ENCODE data around the gene FAM83G.

- TF ChIP-seq, protein P1, sequence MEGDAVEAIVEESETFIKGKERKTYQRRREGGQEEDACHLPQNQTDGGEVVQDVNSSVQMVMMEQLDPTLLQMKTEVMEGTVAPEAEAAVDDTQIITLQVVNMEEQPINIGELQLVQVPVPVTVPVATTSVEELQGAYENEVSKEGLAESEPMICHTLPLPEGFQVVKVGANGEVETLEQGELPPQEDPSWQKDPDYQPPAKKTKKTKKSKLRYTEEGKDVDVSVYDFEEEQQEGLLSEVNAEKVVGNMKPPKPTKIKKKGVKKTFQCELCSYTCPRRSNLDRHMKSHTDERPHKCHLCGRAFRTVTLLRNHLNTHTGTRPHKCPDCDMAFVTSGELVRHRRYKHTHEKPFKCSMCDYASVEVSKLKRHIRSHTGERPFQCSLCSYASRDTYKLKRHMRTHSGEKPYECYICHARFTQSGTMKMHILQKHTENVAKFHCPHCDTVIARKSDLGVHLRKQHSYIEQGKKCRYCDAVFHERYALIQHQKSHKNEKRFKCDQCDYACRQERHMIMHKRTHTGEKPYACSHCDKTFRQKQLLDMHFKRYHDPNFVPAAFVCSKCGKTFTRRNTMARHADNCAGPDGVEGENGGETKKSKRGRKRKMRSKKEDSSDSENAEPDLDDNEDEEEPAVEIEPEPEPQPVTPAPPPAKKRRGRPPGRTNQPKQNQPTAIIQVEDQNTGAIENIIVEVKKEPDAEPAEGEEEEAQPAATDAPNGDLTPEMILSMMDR (conservative IDR thresholded peaks at IDR 0.05 in 1 of 2, IDR thresholded peaks at IDR 0.05 in 1 of 2; ENCODE audit: extremely low read depth in 1 of 2, insufficient read depth in 1 of 2, low read depth in 1 of 2, low read length in 2 of 2) = no peak
- TF ChIP-seq EZH2 (IDR thresholded peaks at IDR 0.05; ENCODE audit: borderline replicate concordance, low read length) = no peak
Observed at GRCh38 chr17:18963126-18964017, 41.2 kb downstream of the FAM83G start.

Measured in mammary epithelial cell (primary cell).